H1 (cell line): Measurements from ENCODE around the gene ARAP2. TPM values are rescaled to one million over a fixed set of nuclear protein-coding genes. Genes with fewer than 3 reads are reported as not detected.

ENCODE experiments used
- EGR1 ChIP-seq: IDR thresholded peaks from 2 replicates; pipeline ENCODE4 v1.6.1; 2011; ENCODE audit warnings: low read depth, low read length, borderline replicate concordance
- EP300 ChIP-seq, 2 experiments: IDR thresholded peaks; 1 replicate in 1 of 2; 2 replicates in 1 of 2; pipeline ENCODE4 v1.6.1; 2011 to 2012; ENCODE audit warnings: low read depth in 2 of 2, low read length in 2 of 2, mild to moderate bottlenecking in 2 of 2, borderline replicate concordance in 1 of 2, inconsistent platforms in 1 of 2, moderate library complexity in 1 of 2
- GTF2F1 ChIP-seq: IDR thresholded peaks from 2 replicates; pipeline ENCODE4 v1.6.1; 2012; ENCODE audit warnings: low read depth, low read length, improper control_type of control experiment, borderline replicate concordance
- HDAC6 ChIP-seq: IDR thresholded peaks from one replicate; pipeline ENCODE4 v1.7.1; 2012; ENCODE audit warnings: low read depth, mild to moderate bottlenecking, inconsistent platforms, low read length, moderate library complexity
- JUN ChIP-seq: IDR thresholded peaks from 2 replicates; pipeline ENCODE4 v1.6.1; 2011; ENCODE audit warnings: low read depth, mild to moderate bottlenecking, improper control_type of control experiment, low read length
- SIN3A ChIP-seq, 2 experiments: IDR thresholded peaks in 1 of 2; conservative IDR thresholded peaks in 1 of 2; 2 replicates each; pipeline ENCODE4 v1.6.1; 2011 to 2012; ENCODE audit warnings: low read length in 2 of 2, improper control_type of control experiment in 1 of 2, low read depth in 1 of 2, mild to moderate bottlenecking in 1 of 2
- polyA plus RNA-seq, 7 experiments: library from polyadenylated mRNA; depleted of rRNA in 3 of 7; stranded (reverse) in 5 of 7; unstranded in 2 of 7; fragments of >200 nt in 5 of 7; fragments of 200-250 nt in 2 of 7; gene quantifications; 1 replicate in 5 of 7; 2 replicates in 1 of 7; 4 replicates in 1 of 7; pipeline versions ENCODE4 v1.2.1 to v1.2.3, GENCODE V29; 2011 to 2013; ENCODE audit warnings: missing spikeins in 2 of 7, mixed read lengths in 2 of 7
- total RNA-seq: library from RNA; stranded (reverse); fragmentation: NEBNext Ultra II Directional; extraction: Animal tissue kit (Norgen Biotek cat#: 25700); gene quantifications from 2 replicates; pipeline ENCODE4 v1.2.1, GENCODE V29; 2021

The ARAP2 gene
- total and polyA plus RNA-seq, 2 of the 8 experiments (the other 6 are each of a cell fraction or from before 2014, with no cell fraction given), result 0.15 to 2.3 TPM

GRCh38 chr4:36281384-36282106, 37.2 kb upstream of the ARAP2 start, which contains the start of gene DTHD1 (continued):
- TF ChIP-seq EP300 (IDR thresholded peaks at IDR 0.05; ENCODE audit: borderline replicate concordance in 1 of 2, low read depth in 2 of 2, low read length in 2 of 2), result no peak
- no peak for TF ChIP-seq HDAC6
- TF ChIP-seq JUN, result no peak
- no peak for TF ChIP-seq GTF2F1
- no peak for TF ChIP-seq EGR1
- TF ChIP-seq SIN3A (conservative IDR thresholded peaks at IDR 0.05 in 1 of 2, IDR thresholded peaks at IDR 0.05 in 1 of 2; ENCODE audit: low read depth in 1 of 2, low read length in 2 of 2), result no peak
